ENCODE results near the gene BTBD6.

BTBD6 gene

DNA sequence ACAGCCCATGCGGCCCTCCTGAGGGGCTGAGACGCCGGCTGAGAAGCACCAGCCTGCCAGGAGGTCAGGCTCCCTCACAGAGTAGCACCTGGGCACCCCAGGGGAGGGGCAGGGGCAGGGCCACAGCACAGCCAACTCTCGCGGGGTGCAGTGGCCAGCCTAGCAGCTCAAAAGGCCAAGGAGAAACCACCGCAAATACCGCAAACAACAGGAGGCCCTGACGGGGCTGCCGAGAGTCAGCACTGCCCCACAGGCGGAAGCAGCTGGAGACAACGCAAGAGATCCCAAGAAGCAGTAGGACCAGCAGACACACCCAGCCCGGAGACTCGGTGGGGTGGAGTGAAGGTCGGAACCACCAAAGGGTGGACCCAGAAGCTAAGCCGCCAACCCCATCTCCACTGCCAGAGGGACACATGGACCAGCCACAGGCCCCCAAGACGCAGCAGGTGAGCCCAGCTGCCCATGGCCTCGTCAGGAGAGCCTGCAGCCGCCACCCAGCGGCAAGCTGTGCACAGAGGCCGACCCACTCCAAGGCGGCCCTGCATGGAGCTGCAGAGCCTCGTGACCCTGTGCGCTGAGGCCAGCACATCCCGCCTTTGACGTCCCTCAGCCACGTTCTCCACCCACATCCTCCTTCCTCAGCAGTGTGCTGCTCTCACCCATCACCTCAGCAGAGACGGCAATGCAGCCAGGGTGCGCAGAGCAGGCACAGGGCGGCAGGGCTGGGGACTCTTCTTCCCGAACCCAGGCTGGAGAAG, 31.7 kb upstream of the BTBD6 start:
- no peak for TF ChIP-seq ZFX (IDR thresholded peaks at IDR 0.05; ENCODE audit: borderline replicate concordance)
- TF ChIP-seq, protein P1, sequence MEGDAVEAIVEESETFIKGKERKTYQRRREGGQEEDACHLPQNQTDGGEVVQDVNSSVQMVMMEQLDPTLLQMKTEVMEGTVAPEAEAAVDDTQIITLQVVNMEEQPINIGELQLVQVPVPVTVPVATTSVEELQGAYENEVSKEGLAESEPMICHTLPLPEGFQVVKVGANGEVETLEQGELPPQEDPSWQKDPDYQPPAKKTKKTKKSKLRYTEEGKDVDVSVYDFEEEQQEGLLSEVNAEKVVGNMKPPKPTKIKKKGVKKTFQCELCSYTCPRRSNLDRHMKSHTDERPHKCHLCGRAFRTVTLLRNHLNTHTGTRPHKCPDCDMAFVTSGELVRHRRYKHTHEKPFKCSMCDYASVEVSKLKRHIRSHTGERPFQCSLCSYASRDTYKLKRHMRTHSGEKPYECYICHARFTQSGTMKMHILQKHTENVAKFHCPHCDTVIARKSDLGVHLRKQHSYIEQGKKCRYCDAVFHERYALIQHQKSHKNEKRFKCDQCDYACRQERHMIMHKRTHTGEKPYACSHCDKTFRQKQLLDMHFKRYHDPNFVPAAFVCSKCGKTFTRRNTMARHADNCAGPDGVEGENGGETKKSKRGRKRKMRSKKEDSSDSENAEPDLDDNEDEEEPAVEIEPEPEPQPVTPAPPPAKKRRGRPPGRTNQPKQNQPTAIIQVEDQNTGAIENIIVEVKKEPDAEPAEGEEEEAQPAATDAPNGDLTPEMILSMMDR (IDR thresholded peaks at IDR 0.05): no peak
- H3K27ac ChIP-seq: no peak overlapping the region

DNA sequence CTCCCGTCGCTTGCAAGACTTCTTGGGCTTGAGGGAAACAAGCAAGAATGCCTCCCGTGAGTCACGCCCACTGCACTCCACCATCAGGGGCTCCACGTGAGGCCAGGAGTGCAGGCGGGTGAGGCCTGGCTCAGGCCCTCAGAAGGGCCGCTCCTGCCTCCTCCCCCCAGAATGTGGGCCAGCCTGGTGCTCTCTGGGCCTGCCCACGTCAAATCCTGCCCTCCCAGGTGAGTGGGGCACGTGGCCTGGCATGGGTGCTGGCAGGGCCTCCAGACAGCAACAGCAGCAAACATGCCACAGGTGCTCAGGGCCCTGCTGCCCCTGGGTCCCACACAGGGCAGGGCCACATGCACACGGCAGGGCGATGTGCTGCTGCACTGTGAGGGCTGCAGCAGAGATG, 30.6 kb upstream of the BTBD6 start:
- H3K27ac ChIP-seq: no peak overlapping the region
- TF ChIP-seq, protein P1 (IDR thresholded peaks at IDR 0.05): no peak
- no peak for TF ChIP-seq ZFX (IDR thresholded peaks at IDR 0.05; ENCODE audit: borderline replicate concordance)

DNA sequence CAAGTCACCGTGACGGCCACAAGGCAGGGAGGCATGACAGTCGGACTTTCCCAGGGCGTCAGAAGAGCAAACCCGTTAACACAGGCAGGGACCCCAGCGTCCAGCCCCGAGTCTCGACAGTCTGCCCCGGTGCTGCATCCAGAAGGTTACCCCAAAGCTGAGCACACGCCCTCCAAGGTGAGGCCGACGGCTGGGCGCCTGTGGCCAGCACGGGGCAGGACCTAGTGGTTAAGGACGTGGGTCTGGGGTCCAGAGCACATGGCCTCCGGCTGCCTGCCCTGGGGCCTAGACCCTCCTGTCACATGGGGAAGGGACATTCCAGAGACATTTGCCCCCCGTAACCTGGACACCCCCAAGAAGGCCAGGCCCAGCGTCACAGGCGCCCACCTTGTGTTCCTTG, 29.7 kb upstream of the BTBD6 start:
- TF ChIP-seq ZFX (IDR thresholded peaks at IDR 0.05; ENCODE audit: borderline replicate concordance): no peak
- TF ChIP-seq, protein P1 (IDR thresholded peaks at IDR 0.05): no peak
- H3K27ac ChIP-seq: no peak overlapping the region

DNA sequence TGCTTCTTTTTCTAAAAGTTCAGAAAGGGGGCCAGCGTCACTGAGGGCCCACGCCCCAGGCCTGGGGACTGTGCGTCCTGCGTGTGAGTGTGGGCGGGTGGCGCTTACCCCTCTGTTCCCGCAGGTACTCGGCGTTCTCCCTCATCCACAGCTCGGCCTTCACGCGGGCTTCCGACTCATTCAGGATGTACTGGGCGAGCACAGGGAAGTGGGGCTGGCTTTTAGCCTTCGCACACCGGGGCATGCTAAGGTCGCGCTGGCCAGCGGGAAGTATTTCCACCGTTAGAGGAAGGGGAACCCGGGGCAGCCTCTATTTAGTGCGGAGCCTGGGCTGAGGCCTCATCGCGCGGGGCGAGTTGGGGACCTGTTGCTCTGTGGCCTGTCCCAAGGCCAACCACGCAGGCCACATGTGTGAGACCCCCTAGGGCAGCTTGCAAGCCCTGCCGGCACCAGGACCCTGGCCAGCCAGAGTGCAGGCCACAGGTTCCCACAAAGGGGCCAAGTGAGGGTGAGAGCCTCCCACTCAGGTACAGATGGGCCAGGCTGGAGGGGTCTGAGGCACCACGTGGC, 29.2 kb upstream of the BTBD6 start:
- H3K27ac ChIP-seq: no peak overlapping the region
- TF ChIP-seq, protein P1 (IDR thresholded peaks at IDR 0.05): no peak
- TF ChIP-seq ZFX (IDR thresholded peaks at IDR 0.05; ENCODE audit: borderline replicate concordance): no peak

DNA sequence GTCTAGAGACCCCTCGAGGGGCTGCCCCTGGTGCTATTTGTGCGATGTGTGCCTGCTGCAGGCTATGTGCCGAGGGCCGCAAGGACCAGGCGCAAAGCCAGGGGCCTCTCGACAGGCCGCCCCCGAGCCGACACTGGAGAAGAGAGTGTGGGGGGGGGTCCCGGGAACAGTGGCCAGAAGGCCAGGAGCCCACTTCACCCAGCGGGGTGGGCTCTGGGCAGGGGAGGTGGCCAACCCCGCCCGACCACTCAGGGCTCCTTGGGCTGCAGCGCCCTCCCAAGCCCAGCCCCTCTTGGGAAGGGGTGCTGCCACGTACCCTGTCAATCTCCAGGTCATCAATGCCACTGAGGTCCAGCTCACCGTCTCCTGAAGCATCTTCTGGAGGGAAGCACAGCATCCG, 28.6 kb upstream of the BTBD6 start:
- no peak for TF ChIP-seq ZFX (IDR thresholded peaks at IDR 0.05; ENCODE audit: borderline replicate concordance)
- TF ChIP-seq, protein P1 (IDR thresholded peaks at IDR 0.05): no peak
- H3K27ac ChIP-seq: no peak overlapping the region

DNA sequence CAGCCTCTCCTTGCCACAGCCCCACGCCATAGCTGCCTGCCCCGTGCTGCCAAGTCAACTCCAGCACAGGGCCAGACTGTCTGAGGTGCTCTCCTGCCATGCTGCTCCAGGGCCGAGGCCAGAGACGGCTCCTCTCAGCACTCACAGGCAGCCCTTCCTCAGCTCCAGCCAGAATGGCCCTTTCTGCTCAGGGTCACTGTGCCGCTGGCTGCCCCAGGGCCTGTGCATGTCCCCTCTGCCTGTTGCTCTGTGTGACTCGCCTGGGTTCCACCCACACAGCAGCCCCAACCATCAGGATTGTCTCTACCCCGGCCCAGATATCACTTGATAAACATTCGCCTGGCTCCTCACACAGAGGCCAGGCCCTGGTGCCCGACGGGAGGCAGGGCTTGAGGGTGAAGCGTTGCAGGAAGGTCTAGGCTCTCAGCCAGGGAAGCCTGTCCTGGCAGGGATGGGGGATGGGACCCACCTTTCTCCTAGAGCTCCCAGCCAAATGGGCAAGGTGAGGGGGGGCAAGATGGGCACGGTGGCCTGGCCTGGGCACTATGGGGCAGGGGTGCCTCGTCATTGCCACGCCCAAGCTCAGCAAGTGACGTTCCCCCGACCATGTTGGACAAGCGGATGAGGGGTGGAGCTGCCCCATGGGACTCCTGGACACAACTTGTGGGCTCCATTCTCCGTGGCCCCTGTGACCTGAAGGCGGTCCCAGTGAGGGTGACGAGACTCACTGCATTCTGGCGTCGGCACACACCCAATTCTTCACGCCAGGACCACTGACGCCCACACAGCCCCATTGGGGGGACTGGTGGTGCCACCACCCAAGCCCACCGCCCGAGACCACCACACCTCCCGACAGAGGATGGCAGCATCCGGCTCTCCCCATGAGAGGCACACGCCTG, 27.4 kb upstream of the BTBD6 start:
- H3K27ac ChIP-seq: no peak overlapping the region

More for the DNA sequence above, 27.4 kb upstream of the BTBD6 start:
- TF ChIP-seq, protein P1 (IDR thresholded peaks at IDR 0.05): no peak
- TF ChIP-seq ZFX (IDR thresholded peaks at IDR 0.05; ENCODE audit: borderline replicate concordance): no peak
